ENCODE results near the gene SELENOS.

SELENOS gene

DNA sequence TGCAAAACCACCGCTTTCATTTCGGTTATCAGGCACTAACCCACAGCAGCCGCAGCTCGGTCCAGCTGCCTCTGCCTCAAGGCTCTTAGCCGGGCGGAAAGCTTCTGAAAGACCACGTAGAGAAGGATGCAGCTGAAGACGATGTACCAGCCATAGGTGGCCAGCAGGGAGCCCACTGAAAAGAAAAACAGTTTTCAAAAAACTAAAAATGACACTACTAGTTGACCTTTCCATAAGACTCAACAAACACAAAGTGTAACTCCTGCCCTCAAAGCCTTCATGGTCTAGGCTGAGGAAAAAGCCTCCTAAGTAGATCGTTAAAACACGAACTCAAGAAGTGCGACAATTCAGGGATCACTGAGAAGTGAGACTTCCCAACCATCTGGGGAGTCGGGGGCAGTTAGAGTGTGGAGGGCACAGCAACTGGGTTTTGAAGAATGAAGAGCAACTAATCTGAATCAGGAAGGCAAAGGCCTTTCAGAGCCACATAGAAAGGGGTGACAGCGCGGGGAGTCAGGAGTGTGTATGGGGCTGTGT is 716 bp downstream of the SELENOS start:
- WGBS (ENCODE audit: extremely low coverage, insufficient coverage, low lambda C conversion rate), result no CpG with 5 or more reads among the region's 14 CpGs
- H3K36me3 ChIP-seq (ENCODE audit: control insufficient read depth, insufficient read depth, low read length), result peaks cover 18% of the 10 kb centered on the region

DNA sequence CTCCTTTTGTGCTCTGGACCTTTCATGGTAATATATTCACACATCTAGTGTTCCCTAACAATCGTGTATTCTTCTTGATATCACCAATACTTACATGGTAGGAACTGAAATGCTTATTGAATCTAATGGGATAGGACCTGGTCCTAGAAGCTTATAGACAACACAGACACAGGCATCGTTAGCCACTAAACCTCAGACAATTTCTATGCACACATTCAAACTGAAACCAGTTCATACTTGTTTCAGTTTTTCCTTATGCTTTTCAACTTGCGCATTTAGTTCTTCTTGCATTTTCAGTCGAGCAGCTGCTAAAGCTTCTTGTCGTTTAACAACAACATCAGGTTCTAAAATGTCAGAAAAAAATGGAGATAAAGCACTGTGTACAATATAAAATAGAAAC is 2.3 kb downstream of the SELENOS start:
- Histone ChIP-seq H3K4me3 (ENCODE audit: low read length) (no peak overlapping the region), H3K18ac (ENCODE audit: low read length) (no peak overlapping the region), H3K27me3 (ENCODE audit: insufficient read depth, low read length, poor library complexity) (no peaks in the 10 kb centered on the region), H3K79me2 (ENCODE audit: control insufficient read depth, insufficient read depth, low read length) (peaks cover 15% of the 10 kb centered on the region), H3K36me3 (ENCODE audit: control insufficient read depth, insufficient read depth, low read length) (peaks cover 16% of the 10 kb centered on the region), H2BK120ac (ENCODE audit: low read depth, low read length) (no peak overlapping the region), H3K4me1 (ENCODE audit: control insufficient read depth, low read depth, low read length) (no peaks in the 10 kb centered on the region), H3K79me1 (ENCODE audit: low read length) (peaks cover 10% of the 10 kb centered on the region), H3K9ac (ENCODE audit: low read length) (no peak overlapping the region), H4K5ac (ENCODE audit: low read length) (no peak overlapping the region), H3K27ac (ENCODE audit: low read depth, low read length) (no peak overlapping the region), H2AK5ac (ENCODE audit: low read length) (no peak overlapping the region), H4K8ac (ENCODE audit: low read depth, low read length) (no peak overlapping the region), H2BK15ac (replicated peaks; ENCODE audit: low read depth) (no peak overlapping the region), H3K4ac (ENCODE audit: low read depth, low read length) (no peak overlapping the region), H3K23ac (ENCODE audit: low read length) (no peak overlapping the region), H2BK5ac (ENCODE audit: low read length) (no peak overlapping the region), H3K4me2 (ENCODE audit: low read length) (no peak overlapping the region), H3K56ac (ENCODE audit: low read length) (no peak overlapping the region)
- WGBS (ENCODE audit: extremely low coverage, insufficient coverage, low lambda C conversion rate), result no CpG with 5 or more reads among the region's 5 CpGs
- DNase-seq, result no peak

More for the DNA sequence above, 716 bp downstream of the SELENOS start:
- Histone ChIP-seq H3K4me1 (ENCODE audit: control insufficient read depth, low read depth, low read length) (no peaks in the 10 kb centered on the region), H3K27me3 (ENCODE audit: insufficient read depth, low read length, poor library complexity) (no peaks in the 10 kb centered on the region), H3K27ac (ENCODE audit: low read depth, low read length) (no peak overlapping the region), H3K4me2 (ENCODE audit: low read length) (peak overlapping the region; percentile 89), H4K8ac (ENCODE audit: low read depth, low read length) (no peak overlapping the region), H4K5ac (ENCODE audit: low read length) (no peak overlapping the region), H3K18ac (ENCODE audit: low read length) (peak overlapping the region; percentile 60), H2BK120ac (ENCODE audit: low read depth, low read length) (no peak overlapping the region), H2BK5ac (ENCODE audit: low read length) (no peak overlapping the region), H3K79me2 (ENCODE audit: control insufficient read depth, insufficient read depth, low read length) (peaks cover 15% of the 10 kb centered on the region), H2BK15ac (replicated peaks; ENCODE audit: low read depth) (no peak overlapping the region), H3K9ac (ENCODE audit: low read length) (peak overlapping the region; percentile 84), H3K23ac (ENCODE audit: low read length) (no peak overlapping the region), H3K4ac (ENCODE audit: low read depth, low read length) (no peak overlapping the region), H3K56ac (ENCODE audit: low read length) (peak overlapping the region; percentile 94), H3K4me3 (ENCODE audit: low read length) (peak overlapping the region; percentile 89), H2AK5ac (ENCODE audit: low read length) (no peak overlapping the region), H3K79me1 (ENCODE audit: low read length) (peaks cover 10% of the 10 kb centered on the region)
- peak; percentile 61 for DNase-seq

DNA sequence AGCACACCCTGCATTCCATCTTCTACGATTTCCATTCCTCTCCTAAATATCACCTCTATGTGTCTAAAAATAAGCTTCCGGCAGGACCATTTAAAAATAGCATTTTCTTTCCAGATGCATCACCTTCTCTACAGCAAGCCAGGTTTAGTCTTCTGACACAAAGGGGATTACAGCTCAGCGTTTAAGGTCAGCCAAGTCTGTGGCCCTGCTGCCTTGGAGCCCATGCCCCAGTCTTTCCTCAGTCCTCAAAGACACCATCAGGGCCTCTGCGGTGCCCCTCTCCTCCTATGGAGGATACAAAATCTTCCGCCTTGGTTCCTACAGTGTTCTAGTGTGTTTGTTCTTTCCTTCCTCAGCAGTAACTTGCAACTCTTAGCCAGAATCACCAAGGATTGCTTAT is 3.8 kb downstream of the SELENOS start:
- H4K5ac ChIP-seq (ENCODE audit: low read length), result no peak overlapping the region
- no peaks in the 10 kb centered on the region for H3K4me1 ChIP-seq (ENCODE audit: control insufficient read depth, low read depth, low read length)
- WGBS (ENCODE audit: extremely low coverage, insufficient coverage, low lambda C conversion rate), result no CpG with 5 or more reads among the region's 5 CpGs
- H3K27ac ChIP-seq (ENCODE audit: low read depth, low read length), result no peak overlapping the region
- H3K36me3 ChIP-seq (ENCODE audit: control insufficient read depth, insufficient read depth, low read length), result peaks cover 16% of the 10 kb centered on the region
- no peak overlapping the region for H3K18ac ChIP-seq (ENCODE audit: low read length)
- no peak overlapping the region for H3K4me2 ChIP-seq (ENCODE audit: low read length)
- no peak overlapping the region for H3K56ac ChIP-seq (ENCODE audit: low read length)
- H2AK5ac ChIP-seq (ENCODE audit: low read length), result no peak overlapping the region
- H2BK5ac ChIP-seq (ENCODE audit: low read length), result no peak overlapping the region
- H4K8ac ChIP-seq (ENCODE audit: low read depth, low read length), result no peak overlapping the region
- no peak overlapping the region for H3K4ac ChIP-seq (ENCODE audit: low read depth, low read length)
- H3K79me1 ChIP-seq (ENCODE audit: low read length), result peaks cover 10% of the 10 kb centered on the region
- no peaks in the 10 kb centered on the region for H3K27me3 ChIP-seq (ENCODE audit: insufficient read depth, low read length, poor library complexity)
- peaks cover 15% of the 10 kb centered on the region for H3K79me2 ChIP-seq (ENCODE audit: control insufficient read depth, insufficient read depth, low read length)
- DNase-seq, result no peak
- no peak overlapping the region for H3K23ac ChIP-seq (ENCODE audit: low read length)
- H3K9ac ChIP-seq (ENCODE audit: low read length), result no peak overlapping the region
- no peak overlapping the region for H3K4me3 ChIP-seq (ENCODE audit: low read length)
- H2BK15ac ChIP-seq (replicated peaks; ENCODE audit: low read depth), result no peak overlapping the region
- H2BK120ac ChIP-seq (ENCODE audit: low read depth, low read length), result no peak overlapping the region

DNA sequence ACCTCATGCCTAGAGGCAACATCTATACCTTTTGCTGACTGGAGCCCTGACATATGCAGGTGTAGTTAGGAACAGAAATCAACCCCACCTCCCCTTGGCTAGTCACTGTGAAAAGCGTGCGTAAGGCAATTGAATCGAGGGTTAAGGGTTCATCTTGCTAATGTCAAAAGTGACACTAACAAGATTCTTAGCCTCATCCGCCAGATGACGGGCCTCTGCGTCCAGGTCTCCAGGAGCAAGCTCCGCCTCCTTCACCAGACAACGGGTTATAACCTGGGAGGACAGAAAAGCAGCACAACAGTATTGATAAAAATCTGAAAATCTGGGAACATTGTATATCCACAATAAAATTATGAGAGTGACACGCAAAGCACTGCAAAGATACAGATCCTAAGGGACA is 4.7 kb downstream of the SELENOS start:
- H4K5ac ChIP-seq (ENCODE audit: low read length), result no peak overlapping the region
- no peak overlapping the region for H4K8ac ChIP-seq (ENCODE audit: low read depth, low read length)
- peaks cover 16% of the 10 kb centered on the region for H3K36me3 ChIP-seq (ENCODE audit: control insufficient read depth, insufficient read depth, low read length)
- H2BK15ac ChIP-seq (replicated peaks; ENCODE audit: low read depth), result no peak overlapping the region
- no peaks in the 10 kb centered on the region for H3K27me3 ChIP-seq (ENCODE audit: insufficient read depth, low read length, poor library complexity)
- no peak overlapping the region for H3K27ac ChIP-seq (ENCODE audit: low read depth, low read length)
- H3K4me2 ChIP-seq (ENCODE audit: low read length), result no peak overlapping the region
- no peak for DNase-seq
- H3K56ac ChIP-seq (ENCODE audit: low read length), result no peak overlapping the region
- WGBS (ENCODE audit: extremely low coverage, insufficient coverage, low lambda C conversion rate), result no CpG with 5 or more reads among the region's 9 CpGs
- H2AK5ac ChIP-seq (ENCODE audit: low read length), result no peak overlapping the region
- no peak overlapping the region for H2BK120ac ChIP-seq (ENCODE audit: low read depth, low read length)
- H3K9ac ChIP-seq (ENCODE audit: low read length), result no peak overlapping the region
- H3K4me1 ChIP-seq (ENCODE audit: control insufficient read depth, low read depth, low read length), result no peaks in the 10 kb centered on the region
- no peak overlapping the region for H2BK5ac ChIP-seq (ENCODE audit: low read length)
- peaks cover 10% of the 10 kb centered on the region for H3K79me1 ChIP-seq (ENCODE audit: low read length)
- H3K79me2 ChIP-seq (ENCODE audit: control insufficient read depth, insufficient read depth, low read length), result peaks cover 15% of the 10 kb centered on the region
- no peak overlapping the region for H3K4me3 ChIP-seq (ENCODE audit: low read length)
- H3K18ac ChIP-seq (ENCODE audit: low read length), result no peak overlapping the region
- no peak overlapping the region for H3K4ac ChIP-seq (ENCODE audit: low read depth, low read length)
- no peak overlapping the region for H3K23ac ChIP-seq (ENCODE audit: low read length)

DNA sequence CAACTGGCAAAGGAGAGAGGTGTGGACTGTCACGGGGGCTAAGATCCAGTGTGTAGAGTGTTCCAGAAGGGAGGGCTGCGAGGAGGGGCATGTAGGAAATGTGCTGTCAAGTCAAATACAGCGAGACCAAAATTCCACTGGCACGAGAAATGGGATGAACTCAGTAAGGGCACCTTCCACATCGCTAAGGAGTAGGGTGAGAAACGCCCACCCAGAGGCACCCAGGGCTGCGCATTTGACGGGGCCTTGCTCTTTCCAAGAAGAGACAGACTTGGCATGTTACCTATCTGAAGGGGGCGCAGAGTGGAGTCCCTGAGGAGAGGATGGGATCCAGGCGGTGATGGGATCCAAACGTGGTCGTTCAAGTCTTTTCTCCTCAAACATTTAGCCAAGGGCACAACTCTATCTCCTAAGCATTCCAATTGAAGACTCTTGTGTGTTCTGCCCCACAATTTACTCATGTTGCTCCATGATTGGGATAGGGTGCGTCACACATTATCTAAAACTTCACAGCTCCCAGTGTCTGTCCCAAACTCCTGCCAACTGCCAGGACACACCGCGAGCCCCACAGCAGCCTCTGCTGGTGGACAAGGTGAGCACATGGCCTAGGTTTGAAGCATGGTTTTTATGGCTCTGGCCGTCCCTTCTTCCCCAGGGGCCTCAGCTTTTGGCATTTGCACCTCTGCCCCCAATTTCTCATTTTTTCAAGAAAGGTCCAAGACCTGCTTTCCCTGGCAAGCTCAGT is 7.6 kb downstream of the SELENOS start:
- Histone ChIP-seq H3K79me2 (ENCODE audit: control insufficient read depth, insufficient read depth, low read length) (no peaks in the 10 kb centered on the region), H2AK5ac (ENCODE audit: low read length) (no peak overlapping the region), H3K23ac (ENCODE audit: low read length) (no peak overlapping the region), H3K27ac (ENCODE audit: low read depth, low read length) (no peak overlapping the region), H3K56ac (ENCODE audit: low read length) (no peak overlapping the region), H3K4me2 (ENCODE audit: low read length) (no peak overlapping the region), H4K8ac (ENCODE audit: low read depth, low read length) (no peak overlapping the region), H3K79me1 (ENCODE audit: low read length) (no peaks in the 10 kb centered on the region), H2BK15ac (replicated peaks; ENCODE audit: low read depth) (no peak overlapping the region), H3K4me1 (ENCODE audit: control insufficient read depth, low read depth, low read length) (peaks cover 5% of the 10 kb centered on the region), H3K9ac (ENCODE audit: low read length) (no peak overlapping the region), H3K36me3 (ENCODE audit: control insufficient read depth, insufficient read depth, low read length) (peaks cover 11% of the 10 kb centered on the region), H3K27me3 (ENCODE audit: insufficient read depth, low read length, poor library complexity) (no peaks in the 10 kb centered on the region), H2BK5ac (ENCODE audit: low read length) (no peak overlapping the region), H4K5ac (ENCODE audit: low read length) (no peak overlapping the region), H3K4me3 (ENCODE audit: low read length) (no peak overlapping the region), H3K18ac (ENCODE audit: low read length) (no peak overlapping the region), H3K4ac (ENCODE audit: low read depth, low read length) (no peak overlapping the region), H2BK120ac (ENCODE audit: low read depth, low read length) (no peak overlapping the region)
- no CpG with 5 or more reads among the region's 16 CpGs for WGBS (ENCODE audit: extremely low coverage, insufficient coverage, low lambda C conversion rate)
- peak; percentile 58 for DNase-seq

Measured in mesendoderm (in vitro differentiated cells).